SK-N-SH treated with all-trans-retinoic acid at 6 μM for 48 hours (cell line): Measurements from ENCODE around the gene SLC24A4.

Experiments
- ARNTL ChIP-seq: fragments of 450-650 bp; formaldehyde crosslinking; IDR thresholded peaks from 2 replicates; pipeline ENCODE4 v1.5.0; 2020; ENCODE audit warnings: low read depth, mild to moderate bottlenecking, moderate library complexity, borderline replicate concordance
- BACH2 ChIP-seq: fragments of 250-450 bp; sonication (Bioruptor Pico); IDR thresholded peaks from 2 replicates; pipeline ENCODE4 v1.9.0; 2021; ENCODE audit warnings: mild to moderate bottlenecking, borderline replicate concordance
- CREB5 ChIP-seq: fragments of 250-450 bp; sonication (Bioruptor Pico); IDR thresholded peaks from 2 replicates; pipeline ENCODE4 v1.5.1; 2020; ENCODE audit warnings: low read depth, mild to moderate bottlenecking, moderate library complexity
- CSRNP3 ChIP-seq: fragments of 250-450 bp; sonication (Bioruptor Pico); IDR thresholded peaks from 2 replicates; pipeline ENCODE4 v1.5.1; 2021; ENCODE audit warnings: mild to moderate bottlenecking, moderate library complexity
- GLIS3 ChIP-seq: fragments of 250-450 bp; sonication (Bioruptor Pico); IDR thresholded peaks from 2 replicates; pipeline ENCODE4 v1.5.0; 2020; ENCODE audit warnings: mild to moderate bottlenecking, moderate library complexity
- OSR1 ChIP-seq: fragments of 250-450 bp; sonication (Bioruptor Pico); IDR thresholded peaks from 2 replicates; pipeline ENCODE4 v1.8.0; 2022; ENCODE audit warnings: moderate library complexity, mild to moderate bottlenecking, inconsistent platforms
- PATZ1 ChIP-seq: fragments of 250-450 bp; sonication (Bioruptor Pico); IDR thresholded peaks from 2 replicates; pipeline ENCODE4 v1.8.0; 2020; ENCODE audit warnings: mild to moderate bottlenecking, moderate library complexity, borderline replicate concordance
- PPARA ChIP-seq: fragments of 250-450 bp; sonication (Bioruptor Pico); IDR thresholded peaks from 2 replicates; pipeline ENCODE4 v1.5.0; 2020; ENCODE audit warnings: mild to moderate bottlenecking, borderline replicate concordance
- TOX ChIP-seq: fragments of 250-450 bp; sonication (Bioruptor Pico); IDR thresholded peaks from 2 replicates; pipeline ENCODE4 v1.8.0; 2021; ENCODE audit warnings: mild to moderate bottlenecking, moderate library complexity, borderline replicate concordance
- TSHZ2 ChIP-seq: fragments of 250-450 bp; sonication (Bioruptor Pico); IDR thresholded peaks from 2 replicates; pipeline ENCODE4 v1.5.0; 2020; ENCODE audit warnings: mild to moderate bottlenecking, moderate library complexity
- ZFP3 ChIP-seq: fragments of 250-450 bp; sonication (Bioruptor Pico); IDR thresholded peaks from 2 replicates; pipeline ENCODE4 v1.5.0; 2020; ENCODE audit warnings: mild to moderate bottlenecking, moderate library complexity
- ZFP30 ChIP-seq: fragments of 450-650 bp; formaldehyde crosslinking; IDR thresholded peaks from 2 replicates; pipeline ENCODE4 v1.5.0; 2022; ENCODE audit warnings: mild to moderate bottlenecking, moderate library complexity
- ZNF70 ChIP-seq: fragments of 450-650 bp; formaldehyde crosslinking; IDR thresholded peaks from 2 replicates; pipeline ENCODE4 v1.5.0; 2020; ENCODE audit warnings: mild to moderate bottlenecking, moderate library complexity

GRCh38 chr14:92391726-92392125 lies 68.8 kb downstream of the SLC24A4 start:
- no peak for TF ChIP-seq ZFP30 (CRISPR knock-in tag)
- TF ChIP-seq OSR1 (CRISPR knock-in tag) = no peak
- no peak for TF ChIP-seq ARNTL (CRISPR knock-in tag)
- TF ChIP-seq ZFP3 (CRISPR knock-in tag) = no peak
- no peak for TF ChIP-seq CREB5
- TF ChIP-seq TOX (CRISPR knock-in tag) = no peak
- TF ChIP-seq ZNF70 = no peak
- TF ChIP-seq PATZ1 (CRISPR knock-in tag) = no peak
- no peak for TF ChIP-seq TSHZ2
- TF ChIP-seq CSRNP3 (CRISPR knock-in tag) = no peak
- TF ChIP-seq GLIS3 (CRISPR knock-in tag) = no peak
- no peak for TF ChIP-seq PPARA (CRISPR knock-in tag)
- no peak for TF ChIP-seq BACH2 (CRISPR knock-in tag)
